Activated CD4-positive, alpha-beta T cell treated with anti-CD3 and anti-CD28 coated beads for 4 hours (primary cell): ENCODE data around the gene SCAMP2.

Experiments used
- DNase-seq, 2 donors: peaks; one replicate each; pipeline ENCODE4 v3.0.0-alpha.2; 2020

Gene SCAMP2

DNA sequence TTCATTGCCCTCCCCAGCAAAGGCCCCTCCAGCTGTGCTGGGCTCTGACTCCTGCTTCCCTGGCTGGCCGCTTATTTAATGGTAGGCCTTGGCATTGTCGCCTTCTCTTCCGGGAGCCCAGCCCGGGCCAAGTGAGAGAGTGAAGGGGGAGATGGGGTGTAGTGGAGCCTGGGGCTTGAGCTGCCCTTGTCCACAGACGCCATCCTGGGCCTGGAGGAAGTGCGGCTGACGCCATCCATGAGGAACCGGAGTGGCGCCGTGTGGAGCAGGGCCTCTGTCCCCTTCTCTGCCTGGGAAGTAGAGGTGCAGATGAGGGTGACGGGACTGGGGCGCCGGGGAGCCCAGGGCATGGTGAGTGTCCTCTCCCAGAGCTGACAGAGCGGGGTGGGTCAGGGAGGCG lies 57.2 kb downstream of the SCAMP2 start:
- DNase-seq: no peak

DNA sequence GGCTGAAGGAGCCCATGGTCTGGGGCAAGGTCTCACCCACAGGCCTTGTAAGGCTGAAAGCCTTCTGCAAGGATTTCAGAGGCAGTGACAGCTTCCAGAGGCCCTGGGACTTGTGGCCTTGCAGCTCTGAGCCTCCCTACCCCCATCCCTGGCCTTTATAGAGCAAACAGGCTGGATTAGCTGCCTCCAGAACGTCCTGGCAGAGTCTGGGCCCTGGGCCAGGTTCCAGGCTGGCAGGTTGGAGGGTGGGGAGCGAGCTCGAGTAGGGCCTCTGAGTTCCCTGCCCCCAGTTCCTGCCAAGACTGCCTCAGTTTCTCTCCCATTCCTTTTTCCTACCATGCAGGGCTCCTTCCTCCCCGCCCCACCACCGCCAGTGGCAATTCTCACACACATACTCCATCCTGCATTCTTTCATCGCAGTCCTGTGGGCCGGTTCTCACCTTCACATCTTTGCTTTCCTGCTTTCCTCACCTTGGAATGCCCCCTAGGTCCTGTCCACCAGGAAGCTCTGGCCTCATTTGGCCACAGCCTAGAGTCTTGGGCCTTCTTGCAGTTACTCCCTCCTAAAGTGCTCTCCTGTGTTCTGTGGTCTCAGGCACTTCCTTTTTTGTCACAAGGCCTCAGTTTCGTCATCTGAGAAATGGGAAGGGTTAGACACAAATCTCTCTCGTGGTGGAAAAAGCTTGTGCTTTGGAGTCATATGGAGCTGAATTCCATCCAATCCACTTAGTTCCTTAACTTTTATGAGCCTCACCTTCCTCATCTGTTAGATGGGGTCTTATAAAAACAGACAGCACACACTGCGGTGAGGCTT lies 57.8 kb downstream of the SCAMP2 start:
- DNase-seq: no peak

DNA sequence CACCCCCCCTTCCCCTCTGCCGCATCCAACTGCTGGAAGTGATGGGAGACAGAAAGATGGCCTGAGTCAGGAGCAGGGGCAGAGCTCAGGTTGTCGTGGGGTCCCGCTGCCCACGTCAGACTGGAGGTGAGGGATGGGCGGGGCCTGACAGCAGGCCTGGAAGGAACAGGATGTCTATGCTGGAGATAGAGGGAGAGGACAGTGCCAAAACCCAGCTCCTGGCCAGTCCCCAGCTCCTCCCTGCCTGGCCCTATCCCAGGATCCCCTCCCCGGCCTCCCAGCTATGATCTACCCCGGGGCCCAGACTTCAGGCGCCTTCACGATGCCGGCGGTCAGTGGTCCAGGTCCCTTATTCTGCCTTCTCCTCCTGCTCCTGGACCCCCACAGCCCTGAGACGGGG lies 60.6 kb downstream of the SCAMP2 start, which contains the start of gene LMAN1L:
TSS of gene LMAN1L (plus strand) at position 303 of the 400 bp plus-strand sequence. CDS start at position 323, 20 bp downstream.
- no peak for DNase-seq

DNA sequence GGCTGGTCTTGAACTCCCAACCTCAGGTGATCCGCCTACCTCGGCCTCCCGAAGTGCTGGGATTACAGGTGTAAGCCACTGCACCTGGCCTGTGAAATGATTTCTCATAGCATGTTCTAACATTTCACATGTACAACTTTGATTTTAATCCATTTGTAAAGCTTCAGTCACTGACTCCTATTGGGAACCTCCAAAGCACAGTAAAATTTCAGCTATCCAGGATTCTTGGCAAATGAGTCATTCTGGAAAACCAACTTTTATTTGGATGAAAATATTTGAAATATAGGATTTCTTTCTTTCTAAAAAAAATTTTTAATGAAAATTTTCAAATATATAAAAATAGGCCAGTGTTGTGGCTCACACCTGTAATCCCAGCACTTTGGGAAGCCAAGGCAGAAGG lies 63.2 kb downstream of the SCAMP2 start:
- DNase-seq: no peak

DNA sequence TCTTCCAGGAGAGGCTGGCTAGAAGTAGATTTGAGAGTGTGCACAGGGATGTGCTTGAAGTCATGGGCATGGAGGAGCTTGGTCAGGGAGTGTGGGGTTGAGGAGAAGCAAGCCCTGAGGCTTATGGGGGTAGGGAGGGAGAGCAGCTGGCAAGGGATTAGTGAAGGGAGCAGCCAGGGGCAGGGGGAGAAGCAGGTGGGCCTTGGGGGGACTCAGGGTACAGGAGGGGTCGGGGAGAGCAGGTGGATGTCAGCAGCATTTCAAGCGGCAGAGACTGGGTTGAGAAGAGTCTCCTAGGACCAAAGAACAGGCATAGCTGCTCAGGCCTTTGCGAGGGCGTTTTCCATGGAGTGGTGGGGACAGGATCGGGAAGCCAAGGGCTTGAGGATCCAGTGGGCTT lies 63.9 kb downstream of the SCAMP2 start:
- no peak for DNase-seq

DNA sequence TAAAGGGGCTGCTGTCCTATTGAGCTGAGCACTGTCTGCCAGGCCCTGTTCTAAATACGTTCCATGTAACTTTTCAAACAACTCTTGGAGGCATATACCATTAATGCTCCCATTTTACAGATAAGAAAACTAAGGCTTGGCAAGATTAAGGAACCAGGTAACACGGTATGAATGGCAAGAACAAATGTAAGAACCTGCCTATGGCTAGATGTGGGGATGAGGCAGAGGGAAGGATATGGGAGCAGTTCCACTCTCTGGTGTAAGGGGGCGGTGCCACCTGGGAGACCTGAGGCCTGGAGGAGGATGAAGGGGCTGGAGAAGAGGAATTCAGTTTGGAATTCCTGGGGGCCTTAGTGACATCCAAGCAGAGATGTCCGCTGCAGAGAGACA lies 64.3 kb downstream of the SCAMP2 start:
- no peak for DNase-seq

DNA sequence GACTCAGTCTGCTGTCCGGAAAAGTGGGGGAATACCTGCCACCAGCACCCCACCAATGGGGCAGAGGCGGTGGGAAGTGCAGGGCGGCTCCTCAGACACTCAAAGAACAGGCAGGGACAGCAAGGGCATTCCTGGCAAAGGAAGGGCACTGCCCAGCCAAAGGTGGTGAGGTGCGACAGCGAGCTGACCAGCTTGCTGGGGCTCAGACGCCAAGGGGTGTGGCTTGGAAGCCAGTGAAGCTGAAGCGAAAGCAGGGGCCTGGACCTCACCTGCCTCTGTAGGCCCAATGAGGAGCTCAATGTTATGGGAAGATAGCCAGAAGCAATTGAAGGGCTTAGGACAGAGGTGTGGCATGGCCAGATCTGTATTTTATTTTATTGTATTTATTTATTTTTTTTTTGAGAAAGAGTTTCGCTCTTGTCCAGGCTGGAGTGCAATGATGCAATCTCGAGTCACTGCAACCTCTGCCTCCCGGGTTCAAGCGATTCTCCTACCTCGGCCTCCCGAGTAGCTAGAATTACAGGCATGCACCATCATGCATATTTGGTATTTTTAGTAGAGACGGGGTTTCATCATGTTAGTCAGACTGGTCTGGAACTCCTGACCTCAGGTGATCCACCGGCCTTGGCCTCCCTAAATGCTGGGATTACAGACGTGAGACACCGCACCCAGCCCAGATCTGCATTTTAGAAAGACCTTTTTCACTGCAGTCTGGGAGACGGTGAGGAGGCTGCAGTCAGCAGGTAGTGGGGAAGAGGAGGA lies 64.9 kb downstream of the SCAMP2 start:
- DNase-seq: no peak

DNA sequence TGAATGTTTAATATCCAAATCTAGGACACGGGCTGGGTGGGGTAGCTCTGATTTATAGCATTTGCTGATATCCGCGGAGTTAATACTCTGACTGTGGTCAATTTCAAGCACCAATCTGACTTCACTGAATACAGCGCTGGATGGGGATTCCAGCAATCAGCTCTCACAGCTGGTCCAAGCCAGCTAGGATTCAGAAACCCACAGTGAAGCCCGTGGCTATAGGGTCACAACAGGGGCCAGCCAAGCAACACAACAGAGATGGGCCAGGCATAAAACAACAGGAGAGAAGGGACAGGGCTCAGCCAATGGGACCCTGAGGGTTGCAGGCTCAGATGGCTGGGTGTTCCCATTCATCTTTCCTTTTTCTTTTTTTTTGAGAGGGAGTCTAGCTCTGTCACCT lies 65.9 kb downstream of the SCAMP2 start:
- DNase-seq: no peak

DNA sequence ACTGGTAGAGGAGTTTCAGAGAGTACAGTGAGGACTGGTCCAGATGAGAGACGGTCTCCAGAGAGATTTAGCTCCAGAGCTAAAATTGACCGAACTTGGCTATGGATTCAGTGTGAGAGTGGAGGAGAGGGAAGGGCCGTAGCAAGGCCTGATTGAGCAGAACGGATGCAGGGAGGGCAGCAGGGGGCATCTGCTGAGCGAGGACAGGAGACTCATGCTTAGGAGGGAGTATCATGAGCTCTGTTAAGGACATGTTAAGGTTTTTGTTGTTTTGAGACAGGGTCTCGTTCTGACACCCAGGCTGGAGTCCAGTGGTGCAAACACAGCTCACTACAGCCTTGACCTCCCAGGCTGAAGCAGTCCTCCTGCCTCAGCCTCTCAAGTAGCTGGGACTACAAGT lies 68.2 kb downstream of the SCAMP2 start:
- DNase-seq: no peak

DNA sequence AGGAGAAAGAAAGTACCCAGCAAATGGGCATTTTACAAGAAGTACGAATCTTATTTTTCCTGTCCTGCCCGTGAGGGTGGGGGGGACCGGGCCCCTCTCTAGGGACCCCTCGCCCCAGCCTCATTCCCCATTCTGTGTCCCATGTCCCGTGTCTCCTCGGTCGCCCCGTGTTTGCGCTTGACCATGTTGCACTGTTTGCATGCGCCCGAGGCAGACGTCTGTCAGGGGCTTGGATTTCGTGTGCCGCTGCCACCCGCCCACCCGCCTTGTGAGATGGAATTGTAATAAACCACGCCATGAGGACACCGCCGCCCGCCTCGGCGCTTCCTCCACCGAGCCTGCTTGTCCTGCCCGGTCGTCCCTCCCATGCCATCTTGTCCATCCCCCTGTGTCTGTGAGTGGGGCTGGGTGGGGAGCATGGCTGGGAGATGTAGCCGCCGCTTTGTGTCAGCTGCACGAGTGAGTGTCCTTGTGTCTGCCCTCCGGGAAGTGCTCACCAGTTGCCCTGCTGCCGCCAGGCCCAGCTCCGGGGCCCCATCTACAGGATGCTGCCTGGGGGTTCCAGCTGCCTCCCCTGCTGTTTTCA lies 70.2 kb downstream of the SCAMP2 start:
- no peak for DNase-seq

DNA sequence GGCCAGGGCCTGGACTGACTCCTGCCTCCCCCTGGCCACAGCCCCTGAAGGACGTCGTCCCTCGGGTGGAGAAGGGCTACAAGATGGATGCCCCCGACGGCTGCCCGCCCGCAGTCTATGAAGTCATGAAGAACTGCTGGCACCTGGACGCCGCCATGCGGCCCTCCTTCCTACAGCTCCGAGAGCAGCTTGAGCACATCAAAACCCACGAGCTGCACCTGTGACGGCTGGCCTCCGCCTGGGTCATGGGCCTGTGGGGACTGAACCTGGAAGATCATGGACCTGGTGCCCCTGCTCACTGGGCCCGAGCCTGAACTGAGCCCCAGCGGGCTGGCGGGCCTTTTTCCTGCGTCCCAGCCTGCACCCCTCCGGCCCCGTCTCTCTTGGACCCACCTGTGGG lies 70.9 kb downstream of the SCAMP2 start:
- no peak for DNase-seq

DNA sequence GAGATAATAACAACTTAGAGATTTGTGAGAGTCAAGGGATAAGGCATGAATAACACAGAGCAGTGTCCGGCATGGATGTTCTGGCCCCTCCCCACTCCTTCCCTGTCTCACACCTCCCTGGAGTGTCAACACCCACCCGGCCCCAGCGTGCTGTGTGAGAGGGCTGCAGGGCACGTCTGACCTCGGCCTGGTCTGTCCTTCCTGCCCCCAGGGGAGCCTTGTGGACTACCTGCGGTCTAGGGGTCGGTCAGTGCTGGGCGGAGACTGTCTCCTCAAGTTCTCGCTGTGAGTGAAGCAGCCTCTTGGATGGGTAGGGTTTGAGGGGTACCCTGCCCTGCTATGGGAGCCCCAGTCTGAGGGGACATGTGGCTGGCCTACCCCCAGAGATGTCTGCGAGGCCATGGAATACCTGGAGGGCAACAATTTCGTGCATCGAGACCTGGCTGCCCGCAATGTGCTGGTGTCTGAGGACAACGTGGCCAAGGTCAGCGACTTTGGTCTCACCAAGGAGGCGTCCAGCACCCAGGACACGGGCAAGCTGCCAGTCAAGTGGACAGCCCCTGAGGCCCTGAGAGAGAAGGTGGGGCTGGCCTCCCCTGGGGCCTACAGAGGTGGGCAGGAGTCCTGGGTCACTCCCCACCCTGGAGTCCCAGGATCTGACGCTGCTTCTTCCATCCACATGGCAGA lies 71.7 kb downstream of the SCAMP2 start:
- no peak for DNase-seq

DNA sequence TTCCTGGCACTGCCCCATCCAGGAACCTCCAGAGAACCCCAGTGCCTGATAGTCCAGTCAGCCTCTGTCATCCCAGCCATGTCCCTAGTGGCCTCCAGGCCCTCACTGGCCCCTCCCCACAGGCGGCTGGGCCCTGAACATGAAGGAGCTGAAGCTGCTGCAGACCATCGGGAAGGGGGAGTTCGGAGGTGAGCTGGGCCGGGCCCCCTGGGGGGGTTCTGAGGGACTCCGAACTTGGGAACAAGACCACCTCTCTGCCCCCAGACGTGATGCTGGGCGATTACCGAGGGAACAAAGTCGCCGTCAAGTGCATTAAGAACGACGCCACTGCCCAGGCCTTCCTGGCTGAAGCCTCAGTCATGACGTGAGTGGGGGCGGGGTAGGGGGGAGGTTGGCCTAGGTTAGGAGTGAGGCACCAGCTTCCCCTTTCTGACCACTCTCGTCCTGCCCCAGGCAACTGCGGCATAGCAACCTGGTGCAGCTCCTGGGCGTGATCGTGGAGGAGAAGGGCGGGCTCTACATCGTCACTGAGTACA lies 72.5 kb downstream of the SCAMP2 start:
- DNase-seq: no peak

DNA sequence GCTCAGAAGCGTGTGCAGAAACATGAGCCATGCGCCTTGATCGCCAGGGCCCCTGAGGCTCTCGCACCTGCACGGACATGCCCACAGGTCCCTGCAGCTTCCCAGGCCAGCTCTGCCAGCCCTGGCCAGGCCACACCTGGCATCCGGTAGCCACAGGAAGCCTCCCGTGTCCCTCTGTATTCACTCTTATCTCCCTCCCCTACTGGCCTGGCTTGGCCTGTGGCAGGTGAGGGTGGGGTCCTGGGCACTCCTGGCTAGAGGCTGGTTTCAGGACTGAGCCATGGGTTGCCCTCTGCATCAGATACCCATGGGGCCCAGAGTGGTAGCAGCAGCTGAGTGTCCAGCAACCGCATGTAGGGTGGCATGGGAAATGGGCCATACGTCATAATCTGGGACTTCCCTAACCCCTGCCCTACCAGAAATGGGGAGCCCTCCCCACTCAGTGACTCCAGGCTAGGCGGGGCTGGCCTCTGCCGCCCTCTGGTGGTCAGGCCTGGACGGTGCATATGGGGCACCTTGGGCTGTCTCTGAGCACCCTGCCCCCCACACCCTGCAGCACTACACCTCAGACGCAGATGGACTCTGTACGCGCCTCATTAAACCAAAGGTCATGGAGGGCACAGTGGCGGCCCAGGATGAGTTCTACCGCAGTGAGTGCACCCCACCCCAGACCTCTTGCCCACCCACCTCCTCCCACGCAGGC lies 73.2 kb downstream of the SCAMP2 start:
- peak; percentile 77 to 86 for DNase-seq

DNA sequence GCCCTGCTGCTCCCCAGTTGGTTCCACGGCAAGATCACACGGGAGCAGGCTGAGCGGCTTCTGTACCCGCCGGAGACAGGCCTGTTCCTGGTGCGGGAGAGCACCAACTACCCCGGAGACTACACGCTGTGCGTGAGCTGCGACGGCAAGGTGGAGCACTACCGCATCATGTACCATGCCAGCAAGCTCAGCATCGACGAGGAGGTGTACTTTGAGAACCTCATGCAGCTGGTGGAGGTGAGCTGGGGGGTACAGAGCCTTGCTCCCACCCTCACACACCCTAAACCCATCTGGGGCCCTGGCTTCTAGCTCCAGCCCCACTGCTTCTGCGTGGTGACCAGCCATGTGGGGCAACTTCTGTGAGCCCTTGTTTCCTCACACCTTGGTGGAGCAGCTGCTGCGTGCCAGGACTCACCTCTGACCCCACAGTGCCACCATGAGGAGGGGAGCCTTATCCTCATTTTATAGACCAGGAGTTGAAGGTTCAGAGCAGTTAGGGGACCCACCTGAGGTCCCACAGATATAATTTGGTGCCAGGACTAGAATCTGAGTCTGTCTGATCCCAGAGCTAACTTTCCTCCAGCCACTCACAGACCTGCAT lies 73.8 kb downstream of the SCAMP2 start:
- DNase-seq: no peak

DNA sequence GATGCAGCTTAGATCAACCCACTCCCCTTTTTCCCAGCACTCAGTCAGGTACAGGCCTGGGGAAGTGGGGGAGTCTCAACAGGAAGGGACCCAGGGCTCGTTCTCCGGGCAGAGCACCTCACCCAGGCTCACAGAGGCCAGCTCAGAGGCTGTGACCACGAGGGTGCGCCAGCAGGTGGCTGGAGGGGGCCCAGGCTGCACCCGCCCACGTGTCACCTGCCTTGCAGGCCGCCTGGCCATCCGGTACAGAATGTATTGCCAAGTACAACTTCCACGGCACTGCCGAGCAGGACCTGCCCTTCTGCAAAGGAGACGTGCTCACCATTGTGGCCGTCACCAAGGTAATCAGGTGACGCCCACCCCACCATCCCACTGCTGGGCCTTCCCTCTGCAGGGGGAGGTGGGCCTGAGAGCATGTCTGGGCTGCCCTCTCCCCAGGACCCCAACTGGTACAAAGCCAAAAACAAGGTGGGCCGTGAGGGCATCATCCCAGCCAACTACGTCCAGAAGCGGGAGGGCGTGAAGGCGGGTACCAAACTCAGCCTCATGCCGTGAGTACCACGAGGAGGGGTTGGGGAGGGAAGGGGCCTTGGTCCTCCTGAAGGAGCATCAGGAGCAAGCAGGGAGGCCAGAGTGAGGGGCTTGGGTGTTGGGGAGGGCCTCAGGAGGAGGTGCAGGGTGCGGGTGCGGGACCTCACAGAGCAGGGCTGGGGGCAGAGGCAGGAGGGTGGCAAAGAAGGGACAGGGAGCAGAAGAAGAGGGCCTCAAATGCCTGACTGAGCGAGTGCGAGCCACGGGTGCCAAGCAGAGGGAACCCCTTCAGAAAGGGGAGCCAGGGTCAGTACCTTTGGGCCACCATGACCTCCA lies 74.5 kb downstream of the SCAMP2 start:
- no peak for DNase-seq

DNA sequence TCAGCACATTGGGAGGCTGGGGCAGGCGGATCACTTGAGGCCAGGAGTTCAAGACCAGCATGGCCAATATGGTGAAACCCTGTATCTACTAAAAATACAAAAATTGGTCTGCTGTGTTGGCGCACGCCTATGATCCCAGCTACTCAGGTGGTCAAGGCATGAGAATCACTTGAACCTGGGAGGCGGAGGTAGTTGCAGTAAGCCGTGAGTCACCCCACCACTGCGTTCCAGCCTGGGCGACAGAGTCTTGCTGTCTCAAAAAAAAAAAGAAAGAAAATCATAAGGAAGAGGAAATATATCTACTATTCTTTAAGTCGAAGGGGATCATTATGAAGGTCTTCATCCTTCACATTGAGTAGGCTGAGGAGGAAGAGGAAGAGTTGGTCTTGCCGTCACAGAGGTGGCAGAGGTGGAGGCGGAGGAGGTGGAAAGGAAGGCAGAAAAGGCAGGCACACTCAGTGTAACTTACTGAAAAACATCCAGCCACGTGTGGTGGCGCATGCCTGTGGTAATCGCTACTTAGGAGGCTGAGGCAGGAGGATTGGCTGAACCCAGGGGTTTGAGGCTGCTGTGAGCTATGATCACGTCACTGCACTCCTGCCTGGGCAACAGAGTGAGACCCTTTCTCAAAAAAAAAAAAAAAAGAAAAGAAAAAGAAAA lies 77.1 kb downstream of the SCAMP2 start:
- DNase-seq: peak; percentile 54 to 57

DNA sequence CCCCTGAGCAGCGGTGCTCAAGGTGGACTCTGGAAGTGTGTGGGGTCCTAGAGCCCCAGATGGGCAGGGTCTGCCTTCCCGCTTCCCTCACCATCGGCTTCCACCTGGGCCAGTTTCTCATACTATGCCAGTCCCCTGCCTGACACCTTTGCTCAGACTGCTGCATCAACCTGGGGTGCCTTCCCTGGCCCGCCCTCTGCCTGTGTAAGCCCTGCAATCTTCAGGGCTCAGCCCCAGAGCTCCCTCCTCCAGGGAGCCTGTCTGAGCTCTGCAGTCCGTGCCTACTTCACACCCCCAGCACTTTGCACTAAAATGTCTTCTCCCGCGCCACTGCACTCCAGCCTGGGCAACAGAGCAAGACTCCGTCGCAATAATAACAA lies 78.2 kb downstream of the SCAMP2 start:
- no peak for DNase-seq

DNA sequence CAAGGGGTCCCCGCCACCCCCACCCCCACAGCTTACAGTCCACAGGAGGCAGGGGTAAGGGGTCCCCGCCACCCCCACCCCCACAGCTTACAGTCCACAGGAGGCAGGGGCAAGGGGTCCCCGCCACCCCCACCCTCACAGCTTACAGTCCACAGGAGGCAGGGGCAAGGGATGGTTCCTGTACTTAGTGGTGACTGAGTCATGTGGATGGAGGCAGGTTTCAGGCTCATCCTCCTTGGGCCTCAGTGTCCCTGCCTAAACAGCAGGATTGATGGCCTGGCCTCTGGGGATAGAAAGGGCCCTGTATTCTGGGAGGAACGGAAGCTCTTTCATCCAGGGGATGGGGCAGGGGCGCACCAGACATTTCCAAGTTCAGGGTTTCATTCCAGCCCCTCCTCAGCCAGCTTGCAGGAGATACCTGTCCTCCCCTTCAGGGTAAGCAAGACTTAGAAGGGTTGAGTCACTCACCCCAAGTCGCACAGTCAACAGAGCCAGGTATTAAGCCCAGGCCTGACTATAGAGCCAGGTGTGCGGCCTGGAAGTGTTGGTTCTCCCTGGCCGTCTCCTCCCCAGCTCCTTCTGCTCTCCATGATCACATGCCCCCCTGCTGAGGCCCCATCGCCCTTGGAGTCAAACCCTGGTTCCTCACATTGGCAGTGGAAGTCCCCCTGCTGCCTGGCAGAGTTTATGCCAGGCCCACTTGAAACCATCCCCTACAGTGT lies 78.8 kb downstream of the SCAMP2 start:
- DNase-seq: no peak
